Loucy (cell line): ENCODE data around the gene PCDHAC2.

Source experiments
- H2AFZ ChIP-seq: fragments of 200-600 bp; sonication (generic); 2 replicates; pipeline ENCODE4 v1.6.0; 2016; ENCODE audit warnings: antibody characterized with exemption, mild to moderate bottlenecking, low read length, moderate library complexity
- H3F3A ChIP-seq: fragments of 200-600 bp; 2 replicates; pipeline ENCODE4 v1.6.0; 2016; ENCODE audit warnings: antibody characterized with exemption, low read depth, mild to moderate bottlenecking
- H3K27me3 ChIP-seq: fragments of 200-600 bp; sonication (generic); 2 replicates; pipeline ENCODE4 v1.6.1; 2014; ENCODE audit warnings: low read length, mild to moderate bottlenecking; ENCODE audit not compliant: insufficient read depth, poor library complexity, severe bottlenecking
- H3K36me3 ChIP-seq: fragments of 200-600 bp; sonication (generic); 2 replicates; pipeline ENCODE4 v1.6.1; 2016; ENCODE audit warnings: low read length; ENCODE audit not compliant: insufficient read depth
- H3K4me1 ChIP-seq: fragments of 200-600 bp; sonication (generic); 2 replicates; pipeline ENCODE4 v1.5.1; 2014; ENCODE audit warnings: low read length, mild to moderate bottlenecking; ENCODE audit not compliant: insufficient read depth, poor library complexity, severe bottlenecking
- H3K4me2 ChIP-seq: fragments of 200-600 bp; sonication (generic); 2 replicates; pipeline ENCODE4 v1.6.0; 2014; ENCODE audit warnings: antibody characterized with exemption, low read length, low read depth, mild to moderate bottlenecking; ENCODE audit not compliant: poor library complexity, severe bottlenecking
- H3K4me3 ChIP-seq: fragments of 200-600 bp; sonication (generic); 2 replicates; pipeline ENCODE4 v1.5.1; 2014; ENCODE audit warnings: low read length, mild to moderate bottlenecking, mixed read lengths; ENCODE audit not compliant: poor library complexity, severe bottlenecking
- H3K79me2 ChIP-seq: fragments of 200-600 bp; sonication (generic); 2 replicates; pipeline ENCODE4 v1.6.1; 2014; ENCODE audit warnings: low read length; ENCODE audit not compliant: insufficient read depth
- H3K9ac ChIP-seq: fragments of 200-600 bp; sonication (generic); 2 replicates; pipeline ENCODE4 v1.6.0; 2014; ENCODE audit warnings: mild to moderate bottlenecking, low read depth, low read length, moderate library complexity; ENCODE audit not compliant: poor library complexity, severe bottlenecking
- H3K9me2 ChIP-seq: fragments of 200-600 bp; sonication (generic); replicated peaks from 2 replicates; pipeline ENCODE4 v1.6.1; 2016; ENCODE audit warnings: low read depth, low read length, mixed read lengths
- H3K9me3 ChIP-seq: fragments of 200-600 bp; sonication (generic); 2 replicates; pipeline ENCODE4 v1.6.1; 2014; ENCODE audit warnings: mild to moderate bottlenecking, antibody characterized with exemption, low read length, low read depth; ENCODE audit not compliant: insufficient read depth
- H4K20me1 ChIP-seq: fragments of 200-600 bp; sonication (generic); 2 replicates; pipeline ENCODE4 v1.6.0; 2014; ENCODE audit warnings: antibody characterized with exemption, low read length, mild to moderate bottlenecking; ENCODE audit not compliant: insufficient read depth, poor library complexity, severe bottlenecking
- EZH2phosphoT487 ChIP-seq: fragments of 200-600 bp; IDR thresholded peaks from 2 replicates; pipeline ENCODE4 v1.6.1; 2018; ENCODE audit warnings: antibody characterized with exemption, mild to moderate bottlenecking, moderate library complexity, borderline replicate concordance
- TF ChIP-seq, protein P1 (sequence below): fragments of 200-600 bp; sonication (generic); conservative IDR thresholded peaks from 2 replicates; pipeline ENCODE4 v1.5.1; 2014; ENCODE audit warnings: mild to moderate bottlenecking, antibody characterized with exemption, low read length

The PCDHAC2 gene

DNA sequence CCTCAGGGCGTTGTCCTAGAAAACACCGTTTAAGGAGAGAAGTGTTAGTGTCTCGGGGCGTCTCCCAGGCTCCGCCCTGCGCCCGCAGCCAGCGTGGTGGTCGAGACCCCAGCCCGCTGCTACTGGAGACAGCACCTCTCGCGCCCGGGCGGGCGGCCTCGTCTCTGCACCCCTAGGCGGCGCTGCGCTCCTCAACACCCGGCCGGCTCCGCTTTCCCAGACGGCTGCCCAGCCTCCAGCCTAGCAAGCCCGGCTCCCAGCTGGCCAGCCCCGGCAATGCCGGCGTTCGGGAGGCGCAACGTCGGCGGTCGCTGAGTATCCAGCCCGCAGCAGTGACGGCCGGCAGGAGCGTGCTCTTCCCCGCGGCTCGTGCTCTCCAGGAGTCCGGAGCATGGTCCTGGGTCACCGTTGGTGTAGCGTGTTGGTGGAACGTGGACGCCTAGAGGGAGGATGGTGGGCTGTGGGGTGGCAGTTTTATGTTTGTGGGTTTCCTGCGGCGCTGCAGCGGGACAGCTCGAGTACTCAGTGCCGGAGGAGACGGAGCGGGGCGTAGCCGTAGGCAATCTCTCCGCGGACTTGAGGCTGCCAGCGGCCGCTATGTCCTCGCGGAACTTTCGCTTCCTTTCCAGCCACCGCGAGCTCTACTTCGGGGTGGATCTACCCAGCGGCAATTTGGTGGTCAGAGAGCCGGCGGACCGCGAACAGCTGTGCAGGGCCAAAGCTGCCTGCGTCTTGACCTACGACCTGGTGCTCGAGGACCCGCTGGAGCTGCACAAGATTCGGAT, 39.6 kb upstream of the PCDHAC2 start:
- no peaks in the 10 kb centered on the region for H3K27me3 ChIP-seq
- H3K4me2 ChIP-seq = no peak overlapping the region
- H3K4me1 ChIP-seq = no peaks in the 10 kb centered on the region
- H3F3A ChIP-seq = no peaks in the 10 kb centered on the region
- H3K9me2 ChIP-seq = no peaks in the 10 kb centered on the region
- H3K79me2 ChIP-seq = no peaks in the 10 kb centered on the region
- no peaks in the 10 kb centered on the region for H4K20me1 ChIP-seq
- TF ChIP-seq, protein P1, sequence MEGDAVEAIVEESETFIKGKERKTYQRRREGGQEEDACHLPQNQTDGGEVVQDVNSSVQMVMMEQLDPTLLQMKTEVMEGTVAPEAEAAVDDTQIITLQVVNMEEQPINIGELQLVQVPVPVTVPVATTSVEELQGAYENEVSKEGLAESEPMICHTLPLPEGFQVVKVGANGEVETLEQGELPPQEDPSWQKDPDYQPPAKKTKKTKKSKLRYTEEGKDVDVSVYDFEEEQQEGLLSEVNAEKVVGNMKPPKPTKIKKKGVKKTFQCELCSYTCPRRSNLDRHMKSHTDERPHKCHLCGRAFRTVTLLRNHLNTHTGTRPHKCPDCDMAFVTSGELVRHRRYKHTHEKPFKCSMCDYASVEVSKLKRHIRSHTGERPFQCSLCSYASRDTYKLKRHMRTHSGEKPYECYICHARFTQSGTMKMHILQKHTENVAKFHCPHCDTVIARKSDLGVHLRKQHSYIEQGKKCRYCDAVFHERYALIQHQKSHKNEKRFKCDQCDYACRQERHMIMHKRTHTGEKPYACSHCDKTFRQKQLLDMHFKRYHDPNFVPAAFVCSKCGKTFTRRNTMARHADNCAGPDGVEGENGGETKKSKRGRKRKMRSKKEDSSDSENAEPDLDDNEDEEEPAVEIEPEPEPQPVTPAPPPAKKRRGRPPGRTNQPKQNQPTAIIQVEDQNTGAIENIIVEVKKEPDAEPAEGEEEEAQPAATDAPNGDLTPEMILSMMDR = no peak
- TF ChIP-seq EZH2phosphoT487 = no peak
- no peaks in the 10 kb centered on the region for H3K36me3 ChIP-seq
- no peak overlapping the region for H3K9ac ChIP-seq
- H2AFZ ChIP-seq = no peak overlapping the region
- H3K9me3 ChIP-seq = no peaks in the 10 kb centered on the region
- H3K4me3 ChIP-seq = no peak overlapping the region

DNA sequence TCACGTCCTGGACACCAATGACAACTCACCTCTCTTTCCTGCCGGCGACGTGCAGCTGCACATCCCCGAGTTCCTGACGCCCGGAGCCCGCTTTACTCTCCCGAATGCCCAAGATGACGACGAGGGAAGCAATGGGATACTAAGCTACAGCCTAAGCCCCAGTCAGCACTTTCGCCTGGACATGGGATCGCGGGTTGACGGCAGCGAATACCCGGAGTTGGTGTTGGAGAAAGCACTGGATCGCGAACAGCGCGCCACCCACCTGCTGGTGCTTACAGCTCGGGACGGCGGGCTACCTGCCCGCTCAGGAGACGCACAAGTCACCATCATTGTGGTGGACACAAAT, 39.1 kb upstream of the PCDHAC2 start:
- H3K27me3 ChIP-seq = no peaks in the 10 kb centered on the region
- H4K20me1 ChIP-seq = no peaks in the 10 kb centered on the region
- TF ChIP-seq EZH2phosphoT487 = no peak
- TF ChIP-seq, protein P1 = no peak
- H2AFZ ChIP-seq = no peak overlapping the region
- no peaks in the 10 kb centered on the region for H3K79me2 ChIP-seq
- no peaks in the 10 kb centered on the region for H3K9me2 ChIP-seq
- H3K9me3 ChIP-seq = no peaks in the 10 kb centered on the region
- H3K36me3 ChIP-seq = no peaks in the 10 kb centered on the region
- H3K4me3 ChIP-seq = no peak overlapping the region
- no peak overlapping the region for H3K9ac ChIP-seq
- no peaks in the 10 kb centered on the region for H3K4me1 ChIP-seq
- H3K4me2 ChIP-seq = no peak overlapping the region
- no peaks in the 10 kb centered on the region for H3F3A ChIP-seq

DNA sequence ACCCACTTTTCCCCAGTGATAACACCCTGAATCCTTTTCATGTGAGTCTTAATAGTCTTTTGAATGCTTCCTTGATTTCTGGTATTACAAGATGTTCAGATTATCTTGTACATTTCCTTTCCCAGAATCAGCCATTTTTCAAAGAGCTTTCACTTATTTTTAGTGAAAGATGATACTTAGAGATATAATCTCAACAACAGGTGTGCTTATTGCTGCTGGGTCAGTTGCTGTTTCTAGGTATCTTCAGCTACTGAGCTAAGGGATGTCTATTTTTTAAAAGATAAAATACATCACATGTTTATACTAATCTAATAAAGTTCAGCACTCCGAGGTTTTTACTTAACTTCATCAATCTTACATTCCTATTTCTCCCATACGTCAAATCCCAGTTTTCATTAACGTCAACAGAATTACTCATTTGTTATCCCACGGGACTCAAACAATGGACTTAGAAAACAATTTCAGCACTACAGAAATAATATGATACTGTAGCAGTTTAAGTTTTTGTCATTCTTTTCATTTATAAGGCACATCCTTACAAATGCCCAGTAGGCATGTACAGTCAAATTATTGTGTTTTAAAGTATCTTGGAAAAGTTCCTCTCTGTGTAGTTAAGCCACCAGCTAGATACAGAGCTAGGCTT, 31.2 kb upstream of the PCDHAC2 start:
- H3K9me2 ChIP-seq = no peaks in the 10 kb centered on the region
- no peaks in the 10 kb centered on the region for H3K4me1 ChIP-seq
- no peak overlapping the region for H2AFZ ChIP-seq
- no peak overlapping the region for H3K4me2 ChIP-seq
- H4K20me1 ChIP-seq = no peaks in the 10 kb centered on the region
- TF ChIP-seq, protein P1 = no peak
- no peak for TF ChIP-seq EZH2phosphoT487
- H3K79me2 ChIP-seq = no peaks in the 10 kb centered on the region
- H3K9ac ChIP-seq = no peak overlapping the region
- no peaks in the 10 kb centered on the region for H3K9me3 ChIP-seq
- H3F3A ChIP-seq = no peaks in the 10 kb centered on the region
- H3K4me3 ChIP-seq = no peak overlapping the region
- H3K36me3 ChIP-seq = no peaks in the 10 kb centered on the region
- no peaks in the 10 kb centered on the region for H3K27me3 ChIP-seq
